ENCODE measurements around the gene RTCA. TPM values are rescaled to one million over a fixed set of nuclear protein-coding genes. Genes with fewer than 3 reads are reported as not detected.

RTCA gene
- total RNA-seq, 1 experiment from 2014 or later: 26.5 TPM

GRCh38 chr1:100250807-100251206 lies 15.2 kb upstream of the RTCA start:
- Histone ChIP-seq H3K27me3 (ENCODE audit: insufficient read depth, low read length) (no peaks in the 10 kb centered on the region), H3K4me2 (ENCODE audit: low read length) (peak overlapping the region; percentile 78), H3K9me3 (ENCODE audit: control insufficient read depth in 1 of 2, insufficient read depth in 1 of 2, low read depth in 1 of 2, low read length in 2 of 2) (no peaks in the 10 kb centered on the region), H3K4me3 (replicated peaks in 1 of 2; ENCODE audit: low read depth in 1 of 2, low read length in 2 of 2) (0 out of 4 replicates have a peak overlapping the region, but pooled peaks of 1 of the 2 experiments have one; percentile 92), H3K27ac (ENCODE audit: low read depth, low read length) (no peak overlapping the region), H4K20me1 (ENCODE audit: insufficient read depth) (no peaks in the 10 kb centered on the region), H3K9me2 (ENCODE audit: insufficient read depth) (no peaks in the 10 kb centered on the region), H3K4me1 (ENCODE audit: control insufficient read depth in 1 of 2, insufficient read depth in 2 of 2, low read length in 2 of 2) (peaks cover 6 to 17% of the 10 kb centered on the region in 2 experiments; a peak in 3 of 4 replicates), H3K79me2 (ENCODE audit: insufficient read depth, low read length) (peaks cover 19% of the 10 kb centered on the region), H3K9ac (ENCODE audit: low read length) (no peak overlapping the region), H2AFZ (ENCODE audit: low read depth, low read length, poor library complexity, severe bottlenecking) (peak overlapping the region; percentile 82), H3K36me3 (ENCODE audit: control insufficient read depth in 1 of 2, insufficient read depth in 2 of 2, low read length in 2 of 2) (no peaks in the 10 kb centered on the region)
- no peak for TF ChIP-seq MAX (IDR thresholded peaks at IDR 0.05)
- TF ChIP-seq FOSL1 (IDR thresholded peaks at IDR 0.05; ENCODE audit: low read depth): no peak
- TF ChIP-seq ATF3 (IDR thresholded peaks at IDR 0.05): no peak
- TF ChIP-seq RAD21 (IDR thresholded peaks at IDR 0.05; ENCODE audit: low read depth): no peak
- TF ChIP-seq ZNF274 (IDR thresholded peaks at IDR 0.05; ENCODE audit: low read depth, low read length): no peak
- TF ChIP-seq POLR2AphosphoS5 (IDR thresholded peaks at IDR 0.05; ENCODE audit: low read depth, low read length): no peak
- TF ChIP-seq CTCF (IDR thresholded peaks at IDR 0.05 in 2 of 3, conservative IDR thresholded peaks at IDR 0.05 in 1 of 3; ENCODE audit: borderline replicate concordance in 1 of 3, insufficient read depth in 1 of 3, low read depth in 2 of 3, low read length in 2 of 3): no peak
- no peak for TF ChIP-seq SRF (IDR thresholded peaks at IDR 0.05; ENCODE audit: low read depth)
- TF ChIP-seq CBX3 (IDR thresholded peaks at IDR 0.05; ENCODE audit: low read depth): no peak
- no peak for TF ChIP-seq SP1 (IDR thresholded peaks at IDR 0.05; ENCODE audit: low read depth)
- TF ChIP-seq EGR1 (IDR thresholded peaks at IDR 0.05; ENCODE audit: low read depth): no peak
- no peak for TF ChIP-seq SIN3A (IDR thresholded peaks at IDR 0.05; ENCODE audit: low read depth)
- no peak for TF ChIP-seq REST (IDR thresholded peaks at IDR 0.05; ENCODE audit: low read depth)
- TF ChIP-seq POLR2A (IDR thresholded peaks at IDR 0.05; ENCODE audit: borderline replicate concordance, extremely low read depth, insufficient read depth, insufficient read length): no peak
- no peak for TF ChIP-seq YY1 (IDR thresholded peaks at IDR 0.05; ENCODE audit: extremely low read depth, insufficient replicate concordance, low read depth, low read length)
- TF ChIP-seq ZFX (IDR thresholded peaks at IDR 0.05): no peak
- no peak for TF ChIP-seq JUND (IDR thresholded peaks at IDR 0.05)
- no peak for TF ChIP-seq CEBPB (IDR thresholded peaks at IDR 0.05; ENCODE audit: low read depth)
- intact Hi-C loops (cut with micrococcal nuclease): loop anchor here (5.0 kb wide), 1 partner anchor 101 kb away; the partner anchor contains the start of gene CDC14A
- BruUV-seq (replicated peaks): no TSS peak
- ChIA-PET POLR2A (no interaction called here), RAD21 (ENCODE audit: low non-redundant PET in 1 of 2, low total read pairs in 2 of 2, uncharacterized antibody in 2 of 2, unreplicated experiment in 2 of 2) (no interaction called here), CTCF (no interaction called here)
- ATAC-seq (no peak), DNase-seq (ENCODE audit: low read depth, low spot score) (no peak)
